Activated naive CD4-positive, alpha-beta T cell treated with anti-CD3 and anti-CD28 coated beads, Interleukin-2, amount 10 ng/mL, durations not matched to agents 7 days and 5 days (primary cell): Measurements from ENCODE around the gene TMEM86A.

Experiments used
- CTCF ChIA-PET: fragments of 350-600 bp; sonication (Branson Sonifier 250); formaldehyde crosslinking; loops from one replicate; lab custom pipeline; 2021; ENCODE audit warnings: antibody characterized with exemption; lab: Charles Lee
- DNase-seq: peaks from one replicate; pipeline ENCODE4 v3.0.0-alpha.2; 2020
- H3K27ac Mint-ChIP-seq: one replicate; pipeline ENCODE4 v1.8.0; 2021; ENCODE audit warnings: mild to moderate bottlenecking, moderate library complexity, mixed read lengths
- H3K27me3 Mint-ChIP-seq: one replicate; pipeline ENCODE4 v1.8.0; 2021; ENCODE audit warnings: mild to moderate bottlenecking, mixed read lengths
- H3K36me3 Mint-ChIP-seq: one replicate; pipeline ENCODE4 v1.8.0; 2021; ENCODE audit warnings: mixed read lengths
- H3K4me1 Mint-ChIP-seq: one replicate; pipeline ENCODE4 v1.8.0; 2021; ENCODE audit warnings: mixed read lengths
- H3K4me3 Mint-ChIP-seq: one replicate; pipeline ENCODE4 v1.8.0; 2021; ENCODE audit warnings: mild to moderate bottlenecking, moderate library complexity, mixed read lengths
- H3K9me3 Mint-ChIP-seq: one replicate; pipeline ENCODE4 v1.8.0; 2021; ENCODE audit warnings: mixed read lengths

TMEM86A gene

DNA sequence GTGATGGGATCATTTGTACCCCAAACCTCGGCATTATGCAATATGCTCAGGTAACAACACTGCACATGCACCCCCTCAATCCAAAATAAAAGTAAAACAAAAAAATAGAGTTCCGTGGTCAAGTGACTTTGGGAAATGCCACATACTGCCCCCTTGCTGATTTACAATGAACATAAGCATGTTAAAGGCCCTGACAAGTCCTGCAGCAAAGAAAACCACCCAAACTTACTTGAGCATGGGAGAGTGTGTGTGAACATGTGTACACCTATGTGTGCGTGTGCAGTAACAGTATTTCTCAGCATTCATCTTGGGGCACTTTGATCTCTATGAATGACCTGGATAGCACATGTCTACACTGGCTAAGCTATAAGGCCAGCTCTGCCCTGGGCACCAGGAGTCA is 43.2 kb downstream of the TMEM86A start:
- H3K36me3 Mint-ChIP-seq: no peaks in the 10 kb centered on the region
- H3K4me3 Mint-ChIP-seq: no peak overlapping the region
- H3K4me1 Mint-ChIP-seq: no peaks in the 10 kb centered on the region
- no peak for DNase-seq
- H3K27me3 Mint-ChIP-seq: peaks cover 12% of the 10 kb centered on the region
- CTCF ChIA-PET: interaction anchor here (1.0 to 4.4 kb wide), 5 partner anchors 10 to 627 kb away, joined by 3 to 22 read pairs (median 7); no protein-coding TSS in a partner anchor
- no peak overlapping the region for H3K27ac Mint-ChIP-seq
- no peaks in the 10 kb centered on the region for H3K9me3 Mint-ChIP-seq

DNA sequence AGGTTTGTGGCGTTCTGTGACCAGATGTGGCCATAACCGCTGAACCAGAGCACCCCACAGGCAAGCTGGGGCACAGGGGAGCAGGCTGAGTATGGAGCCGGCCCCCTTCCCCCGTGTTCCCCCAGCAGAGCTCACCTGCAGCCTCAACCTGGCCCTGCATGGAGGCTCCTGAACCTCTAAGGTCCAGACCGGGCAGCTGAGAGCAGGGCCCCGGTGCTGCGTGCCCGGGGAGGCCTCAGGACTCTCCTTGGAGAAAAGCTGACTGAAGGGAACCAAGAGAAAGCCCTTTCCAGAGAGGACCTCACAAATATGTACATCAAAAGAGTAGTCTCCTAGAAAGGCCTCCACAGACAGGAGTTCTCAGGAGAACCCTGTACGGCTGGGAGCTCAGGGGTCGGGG is 44.8 kb downstream of the TMEM86A start:
- Mint-ChIP-seq H3K27ac (no peak overlapping the region), H3K4me1 (no peaks in the 10 kb centered on the region), H3K36me3 (no peaks in the 10 kb centered on the region), H3K4me3 (no peak overlapping the region), H3K27me3 (peaks cover 9% of the 10 kb centered on the region), H3K9me3 (no peaks in the 10 kb centered on the region)
- CTCF ChIA-PET: interaction anchor here (0.6 to 4.4 kb wide), 5 partner anchors 9 to 203 kb away, joined by 3 to 22 read pairs (median 5); no protein-coding TSS in a partner anchor
- DNase-seq: no peak

DNA sequence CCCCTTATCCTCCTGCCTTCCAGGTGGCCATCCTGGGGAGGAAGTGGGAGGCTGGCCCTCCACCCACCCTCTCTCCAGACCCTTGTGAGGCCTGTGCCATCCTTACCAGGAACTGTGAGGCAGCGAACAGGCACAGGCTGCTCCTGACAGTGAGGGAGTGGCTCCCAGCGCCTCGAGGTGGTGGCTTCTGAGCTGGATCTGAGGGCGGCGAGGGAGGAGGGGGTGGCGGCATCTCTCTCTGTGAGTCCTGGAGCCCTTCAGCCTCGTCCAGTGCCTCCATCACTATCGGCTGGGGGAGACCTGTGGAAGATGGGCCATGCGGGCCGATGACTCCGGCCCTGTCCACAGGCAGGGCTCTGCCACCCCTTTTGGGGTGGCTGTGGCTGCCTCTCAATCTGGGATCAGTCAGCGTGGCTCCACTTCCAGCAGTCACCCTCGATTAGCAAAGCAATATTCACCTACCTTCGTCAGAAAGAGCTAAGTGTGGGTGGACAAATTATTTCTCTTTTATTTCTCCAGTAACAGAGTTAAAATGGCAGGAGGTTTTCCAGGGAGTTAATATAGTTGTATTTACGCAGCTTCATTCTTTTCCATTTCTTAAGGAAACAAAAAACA is 45.4 kb downstream of the TMEM86A start:
- CTCF ChIA-PET: interaction anchor here (0.6 to 4.4 kb wide), 5 partner anchors 9 to 204 kb away, joined by 3 to 22 read pairs (median 3); no protein-coding TSS in a partner anchor
- H3K9me3 Mint-ChIP-seq: no peaks in the 10 kb centered on the region

DNA sequence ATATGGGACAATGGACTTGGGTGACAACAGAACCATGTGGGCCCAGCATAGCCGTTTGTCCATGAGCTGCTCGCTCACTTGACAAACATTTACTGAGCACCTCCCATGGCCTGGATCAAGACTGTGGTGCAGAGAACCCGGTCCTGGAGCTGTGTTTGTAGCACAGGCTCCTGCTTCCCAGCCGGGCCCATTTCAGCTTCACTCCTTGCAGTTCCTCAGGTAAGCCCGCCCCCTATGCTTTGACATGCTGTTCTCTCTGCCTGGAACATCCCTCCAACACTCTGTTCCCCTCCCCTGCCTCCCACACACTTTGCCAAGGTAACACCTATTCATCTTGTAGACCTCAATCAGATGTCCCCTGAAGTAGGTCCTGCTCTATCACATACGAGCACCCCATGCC is 46.7 kb downstream of the TMEM86A start:
- CTCF ChIA-PET: interaction anchor here (1.4 to 4.4 kb wide), 2 partner anchors 14 to 19 kb away, joined by 4 to 22 read pairs; no protein-coding TSS in a partner anchor
- Mint-ChIP-seq H3K27me3 (peaks cover 13% of the 10 kb centered on the region), H3K27ac (no peak overlapping the region), H3K4me1 (no peaks in the 10 kb centered on the region), H3K36me3 (no peaks in the 10 kb centered on the region), H3K4me3 (no peak overlapping the region), H3K9me3 (no peaks in the 10 kb centered on the region)
- no peak for DNase-seq

More for the DNA sequence above, 45.4 kb downstream of the TMEM86A start:
- H3K36me3 Mint-ChIP-seq: no peaks in the 10 kb centered on the region
- H3K4me1 Mint-ChIP-seq: no peaks in the 10 kb centered on the region
- H3K27ac Mint-ChIP-seq: no peak overlapping the region
- no peak for DNase-seq
- peaks cover 7% of the 10 kb centered on the region for H3K27me3 Mint-ChIP-seq
- H3K4me3 Mint-ChIP-seq: no peak overlapping the region

DNA sequence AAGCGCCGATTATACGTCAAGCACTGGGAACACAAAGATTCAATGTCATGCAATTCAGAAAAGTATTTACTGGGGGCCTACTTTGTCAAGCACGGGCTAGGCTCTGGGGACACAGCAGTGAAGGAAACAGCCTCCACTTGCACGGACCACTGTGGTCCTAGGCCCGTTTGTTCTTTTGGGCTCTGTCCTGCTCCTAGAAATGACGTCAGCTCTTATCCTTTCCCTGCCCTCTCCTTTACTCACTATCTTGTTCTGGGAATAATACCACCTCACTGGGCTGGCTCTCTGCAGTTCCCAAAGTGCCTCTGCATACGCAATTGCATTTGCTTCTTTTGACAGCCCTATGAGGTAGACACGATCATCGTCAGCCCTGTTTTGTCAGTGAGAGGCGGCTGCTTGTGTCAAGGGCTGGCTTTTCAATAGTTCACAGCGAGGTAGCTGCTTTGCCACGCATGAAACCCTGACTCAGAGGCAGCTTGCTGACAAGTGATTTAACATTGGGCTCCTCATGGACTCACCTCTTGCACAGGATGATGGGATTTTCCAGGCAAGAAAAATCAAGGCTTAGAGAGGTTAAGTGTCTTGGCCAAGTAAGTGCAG is 50.3 kb downstream of the TMEM86A start:
- H3K4me3 Mint-ChIP-seq: no peak overlapping the region
- DNase-seq: no peak
- CTCF ChIA-PET: interaction anchor here (1.0 to 1.9 kb wide), 3 partner anchors 11 to 27 kb away, joined by 3 to 8 read pairs (median 4); no protein-coding TSS in a partner anchor
- no peaks in the 10 kb centered on the region for H3K9me3 Mint-ChIP-seq
- H3K36me3 Mint-ChIP-seq: no peaks in the 10 kb centered on the region
- H3K27ac Mint-ChIP-seq: no peak overlapping the region
- peaks cover 31% of the 10 kb centered on the region for H3K27me3 Mint-ChIP-seq
- H3K4me1 Mint-ChIP-seq: no peaks in the 10 kb centered on the region

DNA sequence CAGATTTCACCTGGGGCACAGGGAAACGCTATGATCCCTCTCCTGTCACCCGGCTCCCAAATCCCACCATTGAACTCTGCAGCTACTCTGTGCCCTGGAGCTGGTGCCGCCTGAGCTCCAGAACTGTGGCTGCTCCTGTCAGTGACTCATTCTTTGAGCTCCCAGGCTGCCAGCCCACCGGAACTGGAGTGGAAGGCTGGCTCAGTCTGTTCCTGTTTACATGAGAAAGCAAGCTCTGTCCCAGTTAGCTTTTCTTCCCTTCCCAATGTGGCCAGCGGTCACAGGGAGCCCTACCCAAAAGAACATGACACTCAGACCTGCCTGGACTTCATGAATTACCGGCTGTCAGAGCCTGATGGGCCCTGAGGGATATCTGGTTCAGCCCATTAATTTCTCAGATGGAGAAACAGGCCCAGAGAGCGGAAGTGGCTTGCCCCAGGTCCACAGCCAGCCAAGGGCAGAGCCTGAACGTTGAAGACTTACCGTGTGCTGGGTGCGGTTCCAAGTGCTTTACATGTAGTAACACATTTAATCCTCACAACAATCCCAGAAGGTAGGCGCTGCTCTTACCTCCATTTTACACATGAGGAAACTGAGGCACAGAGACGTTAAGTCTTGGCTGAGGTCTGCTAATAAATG is 51.2 kb downstream of the TMEM86A start:
- Mint-ChIP-seq H3K27ac (no peak overlapping the region), H3K4me3 (no peak overlapping the region), H3K36me3 (no peaks in the 10 kb centered on the region), H3K4me1 (no peaks in the 10 kb centered on the region), H3K9me3 (no peaks in the 10 kb centered on the region), H3K27me3 (peaks cover 32% of the 10 kb centered on the region)
- no peak for DNase-seq
- CTCF ChIA-PET: interaction anchor here (1.0 to 1.9 kb wide), 3 partner anchors 10 to 28 kb away, joined by 3 to 8 read pairs (median 4); no protein-coding TSS in a partner anchor

DNA sequence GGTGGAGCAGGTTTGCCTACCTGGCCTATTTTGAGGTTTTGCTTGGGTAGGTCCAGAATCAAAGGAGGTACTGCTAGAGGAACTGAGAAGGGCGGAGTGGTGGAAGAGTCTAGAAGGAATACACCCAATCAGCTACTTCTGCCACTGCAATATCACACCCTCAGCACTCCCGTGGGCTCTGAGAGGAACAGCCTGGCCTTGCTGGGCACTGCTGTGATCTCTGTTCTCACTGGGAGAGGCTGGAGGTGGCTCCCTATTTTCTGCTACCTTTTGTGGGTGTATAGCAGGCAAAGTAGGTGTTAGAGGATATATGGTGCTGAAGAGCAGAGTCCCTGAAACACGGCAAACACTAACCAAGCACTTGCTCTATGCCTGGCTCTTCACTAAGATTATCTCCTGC is 52.4 kb downstream of the TMEM86A start:
- H3K27me3 Mint-ChIP-seq: peaks cover 35% of the 10 kb centered on the region
- CTCF ChIA-PET: interaction anchor here (0.7 to 1.1 kb wide), 2 partner anchors 19 to 548 kb away, joined by 3 read pairs; no protein-coding TSS in a partner anchor

DNA sequence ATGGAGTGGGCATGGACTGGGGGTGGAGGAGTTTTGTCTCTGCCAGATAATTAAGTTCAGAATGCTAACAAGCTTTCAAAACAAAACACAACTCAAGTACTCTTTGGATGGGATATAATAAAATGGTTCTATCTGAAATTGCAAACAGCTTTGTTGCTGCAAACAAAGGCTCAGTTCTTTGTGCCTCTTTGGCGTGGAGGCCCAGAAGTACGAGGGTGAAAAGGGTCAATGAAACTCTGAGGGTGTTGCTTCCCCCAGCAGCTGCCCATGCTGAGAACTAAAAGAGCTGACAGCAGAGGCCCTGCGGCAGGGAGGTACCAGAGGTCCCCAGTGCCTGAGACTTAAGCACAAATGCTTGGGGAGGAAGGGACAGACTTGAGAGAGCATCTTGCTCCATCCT is 53.9 kb downstream of the TMEM86A start:
- peaks cover 42% of the 10 kb centered on the region for H3K27me3 Mint-ChIP-seq
- no peak overlapping the region for H3K27ac Mint-ChIP-seq
- CTCF ChIA-PET: no interaction called here
- no peaks in the 10 kb centered on the region for H3K4me1 Mint-ChIP-seq
- no peaks in the 10 kb centered on the region for H3K36me3 Mint-ChIP-seq
- H3K9me3 Mint-ChIP-seq: no peaks in the 10 kb centered on the region
- no peak for DNase-seq
- no peak overlapping the region for H3K4me3 Mint-ChIP-seq

More for the DNA sequence above, 52.4 kb downstream of the TMEM86A start:
- Mint-ChIP-seq H3K27ac (no peak overlapping the region), H3K36me3 (no peaks in the 10 kb centered on the region), H3K9me3 (no peaks in the 10 kb centered on the region), H3K4me1 (no peaks in the 10 kb centered on the region), H3K4me3 (no peak overlapping the region)
- no peak for DNase-seq

DNA sequence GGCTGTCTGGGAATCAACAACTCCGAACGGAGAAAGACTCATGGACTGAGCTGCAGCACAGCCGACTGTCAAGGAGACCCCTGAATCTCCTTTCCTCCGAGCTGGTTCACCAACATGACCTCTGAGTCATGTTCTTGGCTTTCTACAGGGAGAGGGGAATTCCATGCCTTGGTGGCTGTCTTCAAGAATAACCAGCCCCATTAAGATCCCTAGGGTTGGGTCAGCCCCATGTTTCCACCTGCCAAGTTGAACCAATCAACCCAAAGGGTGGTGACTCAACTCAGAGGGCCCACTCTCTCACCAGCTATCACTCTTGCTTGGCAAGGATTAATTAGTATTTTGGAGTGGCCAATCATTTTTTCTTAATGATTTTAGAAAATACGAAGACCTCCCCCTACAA is 55.7 kb downstream of the TMEM86A start:
- Mint-ChIP-seq H3K4me3 (no peak overlapping the region), H3K9me3 (no peaks in the 10 kb centered on the region), H3K27me3 (peaks cover 42% of the 10 kb centered on the region), H3K36me3 (no peaks in the 10 kb centered on the region), H3K4me1 (no peaks in the 10 kb centered on the region), H3K27ac (no peak overlapping the region)
- no peak for DNase-seq
- CTCF ChIA-PET: interaction anchor here (1.4 kb wide), 1 partner anchor 10 kb away, joined by 4 read pairs; no protein-coding TSS in a partner anchor
